Nucleus accumbens (tissue), 56 donors: ENCODE results near the gene ZNF470.

Source experiments
- DNase-seq, 56 donors: peaks; one replicate each; lab custom pipeline; 2025; lab: John Stamatoyannopoulos, UW

ZNF470 gene

GRCh38 chr19:56567274-56568120, at the start of gene ZNF470:
TSS of gene ZNF470 (plus strand) at chr19:56567468. CDS start at chr19:56570312, 2,844 bp downstream.
- peak; percentile 55 to 95 (median 87) for DNase-seq

- no peak for DNase-seq
Measured at GRCh38 chr19:56525214-56525860, 41.9 kb upstream of the ZNF470 start.

DNA sequence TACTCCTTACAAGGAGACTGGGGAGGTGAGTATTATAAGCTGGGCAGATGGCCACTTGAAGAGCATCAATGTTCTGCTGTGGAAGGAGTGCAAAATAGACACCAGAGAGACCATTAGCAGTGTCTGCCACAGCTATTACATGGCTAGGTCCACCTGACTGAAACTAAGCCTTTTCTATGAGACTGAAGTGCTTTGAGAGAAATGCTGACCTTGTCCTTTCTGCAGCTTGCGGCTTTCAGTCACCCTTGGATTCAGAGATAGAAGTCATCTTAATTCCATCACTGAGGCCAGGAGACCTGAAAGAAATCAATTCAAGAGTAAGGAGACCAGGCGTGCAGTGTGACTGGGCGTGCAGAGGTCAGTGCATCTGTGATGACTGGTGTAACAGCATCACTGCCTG, 29.8 kb upstream of the ZNF470 start:
- DNase-seq, result no peak

DNA sequence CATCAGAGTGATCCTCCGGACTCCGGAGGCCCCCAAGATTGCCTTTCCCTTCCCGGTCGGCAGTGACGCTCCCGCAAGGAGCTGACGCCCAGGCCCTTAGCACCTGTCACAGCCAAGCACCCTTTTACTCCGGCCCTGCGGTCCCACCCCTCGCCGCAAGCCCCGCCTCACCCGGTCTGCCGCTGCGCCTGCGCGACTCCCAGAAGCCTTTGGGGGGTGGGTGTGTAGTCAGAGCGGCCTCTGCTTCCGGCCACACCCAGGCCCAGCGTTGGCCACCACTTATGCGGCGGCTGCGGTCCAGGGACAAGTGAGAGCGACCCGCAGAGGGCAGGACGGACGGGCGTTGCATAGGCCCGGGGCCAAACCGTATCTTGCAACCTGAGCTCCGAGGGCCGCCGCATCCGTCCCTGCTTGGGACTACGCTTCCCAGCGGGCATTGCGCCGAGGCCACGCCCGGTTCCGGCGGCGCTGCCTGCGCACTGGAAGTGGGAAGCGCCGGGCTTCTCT, 29.0 kb upstream of the ZNF470 start:
- peak; percentile 58 to 98 (median 93) for DNase-seq

GRCh38 chr19:56538761-56539263, 28.5 kb upstream of the ZNF470 start, which contains the start of gene ZFP28:
TSS of gene ZFP28 (plus strand) at chr19:56538948. CDS start at chr19:56539019, 71 bp downstream.
- DNase-seq, result peak in 35 of 56 donors; percentile 27 to 90 (median 79)

- no peak for DNase-seq
Measured at GRCh38 chr19:56543776-56544175, 23.5 kb upstream of the ZNF470 start.

DNA sequence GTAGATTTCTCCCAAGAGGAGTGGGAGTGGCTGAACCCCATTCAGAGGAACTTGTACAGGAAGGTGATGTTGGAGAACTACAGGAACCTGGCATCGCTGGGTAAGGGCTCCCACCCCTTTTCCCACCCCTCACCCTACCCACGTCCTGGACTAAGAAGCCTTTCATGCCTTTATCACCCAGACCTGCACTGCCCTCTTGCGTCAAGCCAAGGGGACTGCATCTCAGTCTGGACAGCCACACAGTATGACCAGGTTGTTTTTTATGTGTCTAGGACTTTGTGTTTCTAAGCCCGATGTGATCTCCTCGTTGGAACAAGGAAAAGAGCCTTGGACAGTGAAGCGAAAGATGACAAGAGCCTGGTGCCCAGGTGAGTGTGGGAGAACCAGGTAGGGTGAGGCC, 19.7 kb upstream of the ZNF470 start:
- DNase-seq, result no peak

DNA sequence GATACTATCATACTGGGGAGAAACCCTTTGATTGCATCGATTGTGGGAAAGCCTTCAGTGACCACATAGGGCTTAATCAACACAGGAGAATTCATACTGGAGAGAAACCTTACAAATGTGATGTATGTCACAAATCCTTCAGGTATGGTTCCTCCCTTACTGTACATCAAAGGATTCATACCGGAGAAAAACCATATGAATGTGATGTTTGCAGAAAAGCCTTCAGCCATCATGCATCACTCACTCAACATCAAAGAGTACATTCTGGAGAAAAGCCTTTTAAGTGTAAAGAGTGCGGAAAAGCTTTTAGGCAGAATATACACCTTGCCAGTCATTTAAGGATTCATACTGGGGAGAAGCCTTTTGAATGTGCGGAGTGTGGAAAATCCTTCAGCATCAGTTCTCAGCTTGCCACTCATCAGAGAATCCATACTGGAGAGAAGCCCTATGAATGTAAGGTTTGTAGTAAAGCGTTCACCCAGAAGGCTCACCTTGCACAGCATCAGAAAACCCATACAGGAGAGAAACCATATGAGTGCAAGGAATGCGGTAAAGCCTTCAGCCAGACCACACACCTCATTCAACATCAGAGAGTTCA, 12.9 kb upstream of the ZNF470 start:
- DNase-seq, result no peak

DNA sequence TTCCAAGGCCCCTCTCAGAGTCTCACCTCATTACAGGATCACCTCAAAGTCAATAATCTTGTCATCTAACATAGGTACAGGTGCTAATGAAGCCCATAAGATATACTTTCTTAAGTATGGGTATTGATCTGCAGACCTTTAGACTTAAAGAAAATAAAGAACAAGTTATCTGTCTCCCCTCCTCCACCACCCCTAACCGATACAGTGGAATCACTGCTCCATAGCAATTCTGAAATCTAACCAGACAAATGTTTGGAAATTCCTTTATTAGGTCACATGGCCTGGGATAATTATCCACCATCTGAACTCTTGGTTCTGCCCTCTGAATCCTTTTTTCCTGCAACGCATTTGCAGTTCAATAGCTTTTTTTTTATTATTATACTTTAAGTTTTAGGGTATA, 4.5 kb upstream of the ZNF470 start:
- DNase-seq, result no peak

GRCh38 chr19:56566904-56567273, 379 bp upstream of the ZNF470 start:
- peak in 33 of 56 donors; percentile 6 to 78 (median 56) for DNase-seq

GRCh38 chr19:56572589-56572988, 5.3 kb downstream of the ZNF470 start:
- DNase-seq, result no peak

DNA sequence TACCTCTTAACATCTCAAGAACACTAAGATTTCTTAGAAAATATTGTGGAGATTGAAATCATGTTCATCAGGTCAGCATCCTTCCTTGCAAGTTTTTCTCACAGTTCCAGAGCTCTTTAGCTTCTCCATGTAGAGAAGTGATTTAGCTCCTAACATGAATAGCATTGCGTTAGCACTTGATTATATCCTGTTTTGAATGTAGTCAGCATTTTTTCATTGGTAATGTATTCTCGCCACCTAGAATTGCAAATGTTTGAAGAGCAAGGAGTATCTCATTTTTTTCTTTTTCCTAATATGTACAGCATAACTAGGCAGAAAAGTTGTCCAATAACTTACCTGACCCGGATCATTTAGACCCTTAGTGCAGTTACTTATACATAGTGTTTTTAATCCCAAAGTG, 6.6 kb downstream of the ZNF470 start:
- DNase-seq, result no peak

DNA sequence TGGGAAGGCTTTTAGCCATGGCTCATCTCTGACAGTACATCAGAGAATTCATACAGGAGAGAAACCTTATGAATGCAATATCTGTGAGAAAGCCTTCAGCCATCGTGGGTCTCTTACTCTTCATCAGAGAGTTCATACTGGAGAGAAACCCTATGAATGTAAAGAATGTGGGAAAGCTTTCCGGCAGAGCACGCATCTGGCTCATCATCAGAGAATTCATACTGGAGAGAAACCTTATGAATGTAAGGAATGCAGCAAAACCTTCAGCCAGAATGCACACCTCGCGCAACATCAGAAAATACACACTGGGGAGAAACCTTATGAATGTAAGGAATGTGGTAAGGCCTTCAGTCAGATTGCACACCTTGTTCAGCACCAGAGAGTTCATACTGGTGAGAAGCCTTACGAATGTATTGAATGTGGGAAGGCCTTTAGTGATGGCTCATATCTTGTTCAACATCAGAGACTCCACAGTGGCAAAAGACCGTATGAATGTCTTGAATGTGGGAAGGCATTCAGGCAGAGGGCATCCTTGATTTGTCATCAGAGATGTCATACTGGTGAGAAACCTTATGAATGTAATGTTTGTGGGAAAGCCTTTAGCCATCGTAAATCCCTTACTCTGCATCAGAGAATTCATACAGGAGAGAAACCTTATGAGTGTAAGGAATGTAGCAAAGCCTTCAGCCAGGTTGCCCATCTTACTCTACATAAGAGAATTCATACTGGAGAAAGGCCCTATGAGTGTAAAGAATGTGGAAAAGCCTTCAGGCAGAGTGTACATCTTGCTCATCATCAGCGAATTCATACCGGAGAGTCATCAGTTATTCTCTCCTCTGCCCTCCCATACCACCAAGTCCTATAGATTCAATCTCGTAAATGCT, 10.7 kb downstream of the ZNF470 start:
- no peak for DNase-seq

- no peak for DNase-seq
Measured at GRCh38 chr19:56594446-56594782, 27.1 kb downstream of the ZNF470 start.

GRCh38 chr19:56594783-56595547, 27.7 kb downstream of the ZNF470 start, which contains the start of gene ZNF71:
TSS of gene ZNF71 (plus strand) at chr19:56595302. CDS start at chr19:56601559, 6,257 bp downstream.
- DNase-seq, result peak in 55 of 56 donors; percentile 32 to 92 (median 81)

- DNase-seq, result peak in 1 of 56 donors; percentile 36
Measured at GRCh38 chr19:56595548-56595899, 28.3 kb downstream of the ZNF470 start.

DNA sequence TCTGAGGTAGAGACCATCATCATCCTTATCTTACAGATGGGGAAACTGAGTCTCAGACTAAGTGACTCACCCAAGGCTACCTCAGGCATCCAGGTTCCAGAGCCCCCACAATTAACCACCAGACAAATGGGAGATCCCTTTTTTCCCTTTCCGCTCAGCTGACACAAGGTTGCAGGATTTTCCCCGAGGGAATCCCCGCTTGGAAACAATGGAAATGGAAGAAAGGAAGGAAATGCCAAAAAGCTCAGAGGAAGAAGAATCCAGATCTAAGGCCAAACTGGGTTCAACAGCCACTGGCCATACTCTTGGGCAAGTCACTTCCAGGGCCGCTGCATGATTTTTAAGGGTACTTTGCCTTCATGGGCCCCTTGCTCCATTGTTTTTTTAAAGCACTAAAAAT, 29.4 kb downstream of the ZNF470 start:
- no peak for DNase-seq

DNA sequence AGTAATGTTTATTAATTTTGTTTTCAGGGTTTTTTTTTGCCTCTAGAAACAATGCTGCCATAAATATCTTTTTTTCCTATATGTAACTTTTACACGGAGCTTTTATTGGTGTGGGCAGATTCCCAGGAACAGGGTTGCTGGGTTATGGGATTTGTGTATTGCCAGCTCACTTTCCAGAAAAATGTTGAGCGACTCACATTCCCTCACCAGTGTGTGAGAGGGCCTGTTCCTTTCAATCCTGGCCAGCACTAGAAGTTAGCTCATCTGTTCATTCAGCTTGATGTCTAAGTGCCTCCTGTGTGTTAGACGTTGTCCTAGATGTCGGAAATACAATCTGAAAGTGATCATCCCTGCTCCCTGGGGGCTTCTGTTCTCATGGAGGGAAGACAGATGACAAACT, 30.4 kb downstream of the ZNF470 start:
- DNase-seq, result no peak

DNA sequence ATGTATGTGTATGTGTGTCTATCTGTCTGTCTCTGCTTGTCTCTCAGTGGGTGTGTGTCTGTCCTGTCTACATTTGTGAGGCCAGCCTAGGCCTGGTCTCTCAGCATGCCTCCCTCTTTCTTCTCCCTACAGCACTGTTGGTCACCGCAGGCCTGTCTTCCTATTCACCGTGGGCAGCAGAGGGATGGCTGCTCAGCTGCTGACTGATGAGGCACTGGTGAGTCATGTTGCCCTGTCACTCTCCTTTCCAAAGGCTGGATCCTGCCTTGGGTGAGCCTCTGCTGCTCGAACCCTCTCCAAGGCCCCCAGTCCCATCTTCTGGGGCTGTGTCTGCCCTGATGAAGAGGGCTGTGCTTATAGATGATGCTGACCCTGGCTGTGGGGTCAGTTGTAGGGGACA, 34.1 kb downstream of the ZNF470 start:
- peak in 1 of 56 donors; percentile 3 for DNase-seq
